AG08396 (cell line): ENCODE measurements around the gene ITIH2.
"Not testable (repeated sequence)": the region's sequence is repeated elsewhere in the genome, so short reads cannot be mapped to it uniquely, and the experiment has no call there.

Source experiments
- DNase-seq: peaks from one replicate; pipeline ENCODE4 v3.0.0; 2012; ENCODE audit warnings: low spot score, mixed read lengths

Gene ITIH2

GRCh38 chr10:7703140-7703539 is at the start of gene ITIH2:
Gene ITIH2 (plus strand): TSS chr10:7703316. CDS start chr10:7703435, 119 bp downstream.
- no peak for DNase-seq

- not testable (repeated sequence) for DNase-seq
Measured at GRCh38 chr10:7657079-7657478, 46.0 kb upstream of the ITIH2 start.

- no peak for DNase-seq
Measured at GRCh38 chr10:7657552-7657951, 45.6 kb upstream of the ITIH2 start.

GRCh38 chr10:7659560-7659959 is 43.6 kb upstream of the ITIH2 start:
- DNase-seq, result peak; percentile 15

DNA sequence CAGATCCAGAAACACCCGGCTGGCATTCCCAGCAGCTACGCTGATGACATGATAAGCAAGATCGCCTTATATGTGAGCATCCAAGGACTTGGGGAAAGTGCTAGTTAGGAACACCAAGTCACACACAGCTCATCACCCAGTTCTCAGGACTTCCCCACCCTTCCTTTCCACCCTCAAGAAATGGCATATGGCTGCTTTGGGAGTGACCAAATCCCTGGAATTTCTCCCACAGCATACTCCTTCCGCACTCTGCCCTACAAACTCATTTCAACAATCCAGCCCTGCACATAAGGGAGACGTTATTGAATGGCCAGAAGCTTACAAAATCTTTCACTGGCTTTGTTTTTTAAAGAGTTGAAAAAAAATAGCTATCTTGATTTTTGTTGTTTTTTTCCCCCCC is 40.6 kb upstream of the ITIH2 start:
- no peak for DNase-seq

DNA sequence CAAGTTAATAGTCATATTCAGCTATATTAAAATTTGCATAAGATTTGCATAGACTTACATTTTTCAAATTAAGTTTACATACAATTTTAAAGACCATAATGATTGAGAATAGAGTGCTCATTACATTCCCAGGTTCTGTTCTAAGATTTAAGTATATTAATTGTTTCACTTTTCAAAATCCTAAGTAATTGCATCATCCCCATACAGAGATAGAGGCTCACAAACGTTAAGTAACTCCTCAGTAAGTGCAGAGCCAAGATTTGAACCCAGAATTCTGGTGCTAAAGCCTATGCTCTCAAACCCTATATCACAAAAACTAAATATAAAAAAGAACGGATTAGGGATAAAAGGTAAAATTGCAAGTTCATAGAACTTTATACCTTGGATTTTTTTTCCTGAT is 38.4 kb upstream of the ITIH2 start:
- DNase-seq, result no peak

DNA sequence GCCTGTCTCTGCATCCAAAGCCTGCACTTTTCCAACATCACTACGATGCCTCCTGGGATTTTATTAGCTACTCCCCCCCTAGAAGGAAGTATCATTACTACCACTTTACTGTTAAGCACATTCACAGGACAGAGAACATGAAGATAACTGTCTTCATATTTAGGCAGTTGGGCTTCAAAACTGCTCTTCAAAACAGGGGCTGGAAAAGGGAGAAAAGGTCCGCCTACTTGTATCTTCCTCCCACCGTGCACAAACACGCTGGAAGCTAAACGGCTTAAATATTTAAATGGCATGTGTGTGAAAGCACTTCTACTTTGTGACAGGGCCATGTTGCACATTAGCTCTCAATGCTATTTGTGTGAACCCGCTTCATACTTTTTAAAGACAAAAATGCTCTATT is 37.3 kb upstream of the ITIH2 start:
- no peak for DNase-seq

DNA sequence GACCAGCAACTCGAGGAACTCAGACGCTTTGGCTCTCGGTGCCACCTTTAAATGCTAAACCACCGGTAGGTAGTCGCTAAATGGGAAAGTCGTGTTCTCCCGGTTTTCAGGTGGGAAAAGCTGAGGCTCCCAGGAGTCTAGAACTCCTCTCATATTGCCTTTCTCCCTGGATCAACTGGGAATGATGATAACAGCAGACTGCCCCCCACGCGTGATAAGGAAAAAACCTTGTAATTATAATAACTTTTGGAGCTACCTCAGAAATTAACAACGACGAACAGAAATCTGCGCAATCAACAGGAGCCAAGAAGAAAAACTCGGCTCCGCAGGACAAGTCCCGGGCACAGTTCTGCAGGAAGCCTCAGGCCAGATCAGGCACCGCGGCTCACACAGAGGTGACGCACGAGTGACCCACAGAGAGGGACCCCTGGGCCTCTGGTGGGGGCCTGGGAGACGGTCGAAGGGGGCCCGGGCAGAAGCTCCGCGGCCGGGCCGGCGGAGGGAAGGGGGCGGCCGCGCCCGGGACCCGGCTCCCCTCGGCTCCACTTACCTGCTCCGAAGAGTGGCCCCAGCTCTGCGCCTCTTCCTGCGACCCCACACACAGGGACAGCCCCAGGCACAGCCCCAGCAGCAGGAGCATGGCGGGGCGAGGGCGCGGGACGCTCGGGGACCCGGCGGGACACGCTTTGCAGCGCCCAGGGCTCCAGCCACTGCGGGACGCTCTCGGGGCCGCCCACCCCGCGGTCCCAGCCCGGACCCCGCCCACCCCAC is 36.7 kb upstream of the ITIH2 start, which contains the start of gene ITIH5:
ITIH5 (minus strand) TSS at position 714 of the 771 bp plus-strand sequence; CDS start at position 640, 74 bp downstream.
- DNase-seq, result no peak

DNA sequence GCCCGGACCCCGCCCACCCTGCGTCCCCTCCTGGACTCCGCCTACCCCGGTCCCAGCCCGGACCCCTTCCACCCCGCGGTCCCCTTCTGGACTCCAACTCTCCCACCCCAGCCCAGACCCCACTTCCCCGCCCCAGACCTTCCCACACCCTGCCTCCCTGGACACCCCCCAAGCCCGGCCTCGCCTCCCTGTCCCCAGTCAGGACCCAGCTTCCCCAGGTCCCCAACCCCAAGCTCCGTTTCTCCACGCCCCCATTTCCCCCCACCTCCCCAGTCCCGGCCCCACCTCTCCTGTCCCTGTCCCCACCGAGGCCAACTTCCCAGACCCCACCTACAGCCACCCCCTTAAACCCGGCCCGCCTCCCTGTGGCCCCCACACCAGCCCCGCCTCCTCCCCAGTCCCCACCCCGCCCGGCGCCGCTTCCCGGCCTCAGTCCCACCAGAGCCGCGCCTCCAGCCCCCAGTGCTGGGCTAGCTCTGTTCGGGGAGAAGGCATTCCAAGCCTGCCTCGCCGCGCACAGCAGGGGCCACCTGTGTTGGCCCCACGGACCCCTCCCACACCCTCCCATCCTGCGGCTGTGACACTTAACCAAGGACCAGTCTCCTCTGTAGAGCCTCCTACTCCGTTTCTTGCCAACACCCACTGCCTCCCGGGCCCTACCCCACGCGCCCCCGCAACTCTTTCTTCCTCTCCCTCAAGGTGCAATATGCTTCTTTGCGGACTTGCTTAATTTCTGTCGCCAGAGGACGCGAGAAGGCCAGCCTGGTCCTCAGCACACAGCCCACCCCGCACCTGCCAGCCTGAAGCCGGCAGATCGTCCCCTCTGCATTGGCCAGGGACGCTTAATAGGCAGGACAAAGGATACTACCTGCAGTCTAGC is 35.6 kb upstream of the ITIH2 start:
- no peak for DNase-seq

DNA sequence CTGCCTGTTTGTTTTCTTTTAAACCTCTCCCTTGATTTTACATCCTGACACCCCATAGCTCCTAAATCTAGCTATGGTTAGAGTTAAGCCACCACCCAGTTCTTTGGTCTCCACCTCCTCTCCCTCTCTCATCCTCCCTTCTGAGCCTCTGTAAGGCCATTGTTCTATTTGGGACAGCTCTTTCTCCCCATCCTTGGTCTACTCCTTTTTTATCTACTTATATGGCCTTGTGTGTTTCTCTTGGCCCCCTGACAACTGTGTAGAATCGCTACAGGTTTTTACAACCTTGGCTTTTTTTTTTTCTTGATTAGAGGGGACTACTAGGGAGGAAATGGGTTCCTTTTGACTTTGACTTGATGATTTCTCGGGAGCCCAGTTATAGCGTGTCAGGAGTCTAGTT is 33.0 kb upstream of the ITIH2 start:
- DNase-seq, result no peak

DNA sequence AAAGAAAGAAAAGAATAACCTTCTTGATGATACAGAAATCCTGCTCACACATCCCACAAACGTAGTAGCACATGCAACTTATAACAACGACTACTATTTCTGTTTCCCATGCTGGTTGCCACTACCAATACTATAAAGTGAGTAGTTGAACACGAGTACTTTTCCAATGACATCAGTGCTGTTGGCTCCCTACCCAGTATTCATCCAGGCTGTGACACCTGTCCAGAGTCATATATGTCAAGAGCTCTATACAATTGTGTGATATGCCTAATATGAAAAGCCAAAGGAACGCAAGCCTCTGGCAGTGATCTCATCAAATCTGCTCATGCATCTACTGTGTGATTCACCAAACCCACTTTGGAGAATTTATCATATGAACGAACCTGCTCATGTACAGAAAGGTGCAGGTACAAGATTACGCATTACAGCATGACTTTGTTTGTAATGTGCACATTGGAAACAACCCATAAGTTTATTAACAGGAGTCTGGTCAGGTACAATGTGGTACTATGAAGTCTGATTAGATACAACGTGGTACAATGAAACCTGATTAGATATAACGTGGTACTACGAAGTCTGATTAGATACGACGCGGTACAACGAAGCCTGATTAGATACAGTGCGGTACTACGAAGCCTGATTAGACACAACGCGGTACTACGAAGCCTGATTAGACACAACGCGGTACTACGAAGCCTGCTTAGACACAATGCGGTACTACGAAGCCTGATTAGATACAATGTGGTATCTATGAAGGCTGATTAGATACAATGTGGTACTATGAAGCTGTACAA is 30.6 kb upstream of the ITIH2 start:
- no peak for DNase-seq

DNA sequence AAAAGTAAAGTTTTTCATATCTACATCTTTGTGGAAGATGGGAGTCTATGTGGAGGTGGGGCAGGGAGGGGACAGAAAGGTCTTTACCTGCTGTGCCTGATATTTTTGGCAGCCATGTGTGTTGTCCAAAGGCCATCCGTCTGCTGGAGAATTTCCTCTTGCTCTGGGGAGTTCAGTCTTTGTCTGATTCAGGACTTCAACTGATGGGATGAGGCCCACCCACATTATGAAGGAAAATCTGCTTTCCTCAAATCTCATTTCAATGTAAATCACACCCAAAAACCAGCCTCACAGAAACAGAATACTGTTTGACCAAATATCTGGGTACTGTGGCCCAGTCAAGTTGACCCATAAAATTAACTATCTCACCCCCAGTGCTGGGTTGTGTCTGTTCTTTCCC is 23.9 kb upstream of the ITIH2 start:
- DNase-seq, result no peak

DNA sequence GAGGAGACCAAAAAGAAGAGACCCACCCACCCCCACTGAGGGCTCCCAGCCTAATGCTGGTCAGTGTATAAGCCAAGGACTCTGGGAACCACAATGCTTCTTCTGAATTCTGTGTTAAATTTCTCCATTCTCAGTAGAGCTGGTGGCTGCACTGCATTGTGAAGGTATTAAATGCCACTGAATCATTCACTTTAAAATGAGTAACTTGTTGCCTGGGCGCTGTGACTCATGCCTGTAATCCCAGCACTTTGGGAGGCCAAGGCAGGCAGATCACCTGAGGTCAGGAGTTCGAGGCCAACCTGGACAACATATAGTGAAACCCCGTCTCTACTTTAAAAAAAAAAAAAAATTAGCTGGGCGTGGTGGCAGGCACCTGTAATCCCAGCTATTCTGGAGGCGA is 23.0 kb upstream of the ITIH2 start:
- DNase-seq, result not testable (repeated sequence)

- DNase-seq, result no peak
Measured at GRCh38 chr10:7686351-7687171, 16.6 kb upstream of the ITIH2 start.

- DNase-seq, result peak; percentile 73
Measured at GRCh38 chr10:7687228-7687907, 15.7 kb upstream of the ITIH2 start.

DNA sequence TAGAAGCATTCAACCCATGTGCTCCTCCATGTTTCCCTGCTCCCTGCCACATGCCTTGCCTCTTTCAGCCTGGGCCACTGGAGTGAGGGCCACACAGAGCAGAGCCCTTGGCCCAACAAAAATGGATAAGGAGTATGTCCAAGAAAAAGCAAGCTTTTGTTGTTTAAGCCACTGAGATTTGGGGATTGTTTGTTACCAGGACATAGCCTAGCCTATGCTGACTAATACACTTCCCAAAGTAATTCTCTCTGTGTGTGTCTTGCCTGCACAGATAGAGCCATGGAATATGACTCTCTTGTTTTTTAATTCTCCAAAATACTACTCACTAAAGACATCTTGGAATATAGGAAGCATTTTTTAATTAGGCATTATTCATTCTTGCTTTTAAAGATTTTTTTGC is 13.5 kb upstream of the ITIH2 start:
- DNase-seq, result no peak

GRCh38 chr10:7690885-7691597 is 12.1 kb upstream of the ITIH2 start:
- DNase-seq, result not testable (repeated sequence)

DNA sequence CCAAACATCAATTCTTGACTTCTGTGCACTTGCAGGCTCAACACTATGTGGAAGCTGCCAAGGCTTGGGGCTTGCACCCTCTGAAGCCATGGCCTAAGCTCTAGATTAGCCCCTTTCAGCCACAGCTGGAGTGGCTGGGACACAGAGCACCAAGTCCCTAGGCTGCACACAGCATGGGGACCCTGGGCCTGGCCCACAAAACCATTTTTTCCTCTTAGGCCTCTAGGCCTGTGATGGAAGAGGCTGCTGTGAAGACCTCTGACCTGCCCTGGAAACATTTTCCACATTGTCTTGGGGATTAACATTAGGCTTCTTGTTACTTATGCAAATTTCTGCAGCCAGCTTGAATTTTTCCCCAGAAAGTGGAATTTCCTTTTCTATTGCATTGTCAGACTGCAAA is 10.7 kb upstream of the ITIH2 start:
- DNase-seq, result not testable (repeated sequence)

- not testable (repeated sequence) for DNase-seq
Measured at GRCh38 chr10:7693194-7693593, 9.9 kb upstream of the ITIH2 start.

GRCh38 chr10:7696545-7696944 is 6.6 kb upstream of the ITIH2 start:
- no peak for DNase-seq
